B cell (primary cell): ENCODE results near the gene SMTN. TPM values are rescaled to one million over a fixed set of nuclear protein-coding genes. Genes with fewer than 3 reads are reported as not detected.

Experiments used
- ATAC-seq: fragments of 200-7000 bp; cut with Tn5 transposase; one replicate; pipeline ENCODE4 v1.10.0; 2021; ENCODE audit warnings: low read depth, mild to moderate bottlenecking, moderate number of reproducible peaks, moderate library complexity
- CTCF ChIA-PET: fragments of 350-600 bp; sonication (Branson Sonifier 250); formaldehyde crosslinking; loops from one replicate; lab custom pipeline; 2021; ENCODE audit warnings: antibody characterized with exemption, inconsistent platforms; lab: Charles Lee
- POLR2A ChIA-PET: fragments of 350-600 bp; sonication (Branson Sonifier 250); formaldehyde crosslinking; loops from one replicate; lab custom pipeline; 2021; ENCODE audit warnings: antibody characterized with exemption; lab: Charles Lee
- DNase-seq: peaks from one replicate; pipeline ENCODE4 v3.0.0; 2013
- H2AFZ ChIP-seq: 2 replicates; pipeline ENCODE4 v1.6.1; 2012; ENCODE audit warnings: mild to moderate bottlenecking, low read depth, low read length; ENCODE audit not compliant: insufficient read depth, poor library complexity, severe bottlenecking
- H3K27ac ChIP-seq, 2 donors: 1 replicate in 1 of 2; 2 replicates in 1 of 2; pipeline ENCODE4 v1.5.1; 2012 to 2013; ENCODE audit warnings: low read length in 2 of 2, mild to moderate bottlenecking in 2 of 2, moderate library complexity in 1 of 2
- H3K27me3 ChIP-seq, 4 experiments: fragments of 200-600 bp in 1 of 4; sonication (generic) in 1 of 4; replicated peaks in 1 of 4; 1 replicate in 2 of 4; 2 replicates in 2 of 4; pipeline versions ENCODE4 v1.6.1 to v1.7.0; 2013 to 2016; ENCODE audit warnings: low read length in 3 of 4, mild to moderate bottlenecking in 2 of 4, mixed read lengths in 1 of 4, moderate library complexity in 1 of 4; ENCODE audit not compliant: insufficient read depth in 4 of 4, control insufficient read depth in 3 of 4; ENCODE audit errors: control extremely low read depth in 1 of 4
- H3K36me3 ChIP-seq, 2 experiments: replicated peaks in 1 of 2; 1 replicate in 1 of 2; 2 replicates in 1 of 2; pipeline versions ENCODE4 v1.6.1 to v1.7.1; 2013; ENCODE audit warnings: low read length in 1 of 2; ENCODE audit not compliant: insufficient read depth in 2 of 2, control insufficient read depth in 1 of 2; ENCODE audit errors: control extremely low read depth in 1 of 2, extremely low read depth in 1 of 2
- H3K4me1 ChIP-seq, 2 donors: fragments of 200-600 bp in 1 of 2; sonication (generic) in 1 of 2; 1 replicate in 1 of 2; 2 replicates in 1 of 2; pipeline versions ENCODE4 v1.5.1 to v1.6.1; 2013 to 2017; ENCODE audit warnings: low read length in 2 of 2; ENCODE audit not compliant: control insufficient read depth in 2 of 2, insufficient read depth in 2 of 2
- H3K4me2 ChIP-seq: replicated peaks from 2 replicates; pipeline ENCODE3; 2012; ENCODE audit warnings: mild to moderate bottlenecking, low read depth, low read length; ENCODE audit not compliant: poor library complexity, severe bottlenecking
- H3K4me3 ChIP-seq, 5 experiments: fragments of 200-600 bp in 1 of 5; sonication (generic) in 1 of 5; 1 replicate in 3 of 5; 2 replicates in 2 of 5; pipeline versions ENCODE4 v1.5.1 to v1.7.0; 2011 to 2016; ENCODE audit warnings: low read length in 4 of 5, mild to moderate bottlenecking in 4 of 5, low read depth in 2 of 5, control low read depth in 1 of 5, moderate library complexity in 1 of 5; ENCODE audit not compliant: insufficient read depth in 1 of 5; ENCODE audit errors: control extremely low read depth in 1 of 5, extremely low read depth in 1 of 5
- H3K79me2 ChIP-seq: fragments of 200-600 bp; sonication (generic); one replicate; pipeline ENCODE4 v1.6.0; 2016; ENCODE audit warnings: low read length; ENCODE audit not compliant: control insufficient read depth, insufficient read depth
- H3K9ac ChIP-seq: fragments of 200-600 bp; sonication (generic); 2 replicates; pipeline ENCODE4 v1.6.1; 2017; ENCODE audit warnings: mild to moderate bottlenecking, low read length, moderate library complexity
- H3K9me3 ChIP-seq, 3 donors: one replicate each; pipeline versions ENCODE4 v1.6.1 to v1.7.1; 2013; ENCODE audit warnings: low read length in 2 of 3; ENCODE audit not compliant: control insufficient read depth in 2 of 3, insufficient read depth in 1 of 3; ENCODE audit errors: control extremely low read depth in 1 of 3
- H4K20me1 ChIP-seq: 2 replicates; pipeline ENCODE4 v1.6.0; 2012; ENCODE audit warnings: mild to moderate bottlenecking, low read length; ENCODE audit not compliant: insufficient read depth, control insufficient read depth, poor library complexity, severe bottlenecking
- H3K27ac Mint-ChIP-seq: one replicate; pipeline ENCODE4 v1.8.0; 2021; ENCODE audit warnings: mixed read lengths
- H3K27me3 Mint-ChIP-seq: one replicate; pipeline ENCODE4 v1.8.0; 2021; ENCODE audit warnings: mixed read lengths
- H3K4me1 Mint-ChIP-seq: one replicate; pipeline ENCODE4 v1.8.0; 2021; ENCODE audit warnings: mixed read lengths
- H3K4me3 Mint-ChIP-seq: one replicate; pipeline ENCODE4 v1.8.0; 2021; ENCODE audit warnings: mixed read lengths
- H3K9me3 Mint-ChIP-seq: one replicate; pipeline ENCODE4 v1.8.0; 2022; ENCODE audit warnings: mixed read lengths; ENCODE audit not compliant: insufficient read depth
- CTCF ChIP-seq: fragments of 200-600 bp; IDR thresholded peaks from one replicate; pipeline ENCODE4 v1.8.0; 2022; ENCODE audit warnings: antibody characterized with exemption, mild to moderate bottlenecking
- EZH2 ChIP-seq: IDR thresholded peaks from 2 replicates; pipeline ENCODE4 v1.6.1; 2012; ENCODE audit warnings: borderline replicate concordance, low read depth, mild to moderate bottlenecking, moderate library complexity, low read length; ENCODE audit not compliant: insufficient read depth, poor library complexity, severe bottlenecking
- WGBS: methylation state at CpG from one replicate; pipeline ENCODE4 v1.1.5; 2013; ENCODE audit warnings: missing lambda C conversion rate; ENCODE audit not compliant: insufficient coverage; 5-methylcytosine and 5-hydroxymethylcytosine counted together
- intact Hi-C: fragments of 100-400 bp; cut with micrococcal nuclease; formaldehyde crosslinking; loops from one replicate; pipeline ENCODE4 v1.10.0; 2022
- polyA plus RNA-seq: library from polyadenylated mRNA; depleted of rRNA; stranded (reverse); fragments of >200 nt; gene quantifications from 2 replicates; pipeline ENCODE4 v1.2.3, GENCODE V29; 2012
- total RNA-seq, 2 donors: library from RNA; stranded (reverse); fragments of 120-200 nt in 1 of 2; gene quantifications; 1 replicate in 1 of 2; 2 replicates in 1 of 2; pipeline versions ENCODE4 v1.2.3 to v1.2.4, GENCODE V29; 2013 to 2022

SMTN gene
- total and polyA plus RNA-seq, 2 donors (not counting 1 experiment from before 2014, with no cell fraction given): 4.0 to 7.0 TPM

GRCh38 chr22:31044262-31044861 lies 36.8 kb upstream of the SMTN start:
- CTCF ChIA-PET: no interaction called here
- no peak overlapping the region for H3K4me3 Mint-ChIP-seq

More at GRCh38 chr22:31044262-31044861, 36.8 kb upstream of the SMTN start:
- 94% methylated on average over 8 of the region's 13 CpGs for WGBS
- Mint-ChIP-seq H3K27me3 (peaks cover 13% of the 10 kb centered on the region), H3K4me1 (no peaks in the 10 kb centered on the region), H3K27ac (no peak overlapping the region), H3K9me3 (no peaks in the 10 kb centered on the region)
- Histone ChIP-seq H3K36me3 (no peaks in the 10 kb centered on the region), H3K4me2 (no peak overlapping the region), H3K27me3 (peaks cover 0 to 3% (median 0%) of the 10 kb centered on the region in 4 experiments), H4K20me1 (no peaks in the 10 kb centered on the region), H3K9me3 (no peaks in the 10 kb centered on the region), H3K4me3 (no peak overlapping the region), H3K79me2 (no peaks in the 10 kb centered on the region), H3K9ac (no peak overlapping the region), H3K4me1 (no peaks in the 10 kb centered on the region), H3K27ac (no peak overlapping the region), H2AFZ (no peak overlapping the region)
- ATAC-seq: no peak
- intact Hi-C loops: no loop called here
- POLR2A ChIA-PET: no interaction called here
- TF ChIP-seq EZH2: no peak
- no peak for TF ChIP-seq CTCF
- DNase-seq: no peak
